ENCODE results near the gene IQCE. TPM values are rescaled to one million over a fixed set of nuclear protein-coding genes. Genes with fewer than 3 reads are reported as not detected.

The IQCE gene
- total RNA-seq, 4 donors from 2014 or later: 9.7 to 23.5 (median 15.6) TPM

DNA sequence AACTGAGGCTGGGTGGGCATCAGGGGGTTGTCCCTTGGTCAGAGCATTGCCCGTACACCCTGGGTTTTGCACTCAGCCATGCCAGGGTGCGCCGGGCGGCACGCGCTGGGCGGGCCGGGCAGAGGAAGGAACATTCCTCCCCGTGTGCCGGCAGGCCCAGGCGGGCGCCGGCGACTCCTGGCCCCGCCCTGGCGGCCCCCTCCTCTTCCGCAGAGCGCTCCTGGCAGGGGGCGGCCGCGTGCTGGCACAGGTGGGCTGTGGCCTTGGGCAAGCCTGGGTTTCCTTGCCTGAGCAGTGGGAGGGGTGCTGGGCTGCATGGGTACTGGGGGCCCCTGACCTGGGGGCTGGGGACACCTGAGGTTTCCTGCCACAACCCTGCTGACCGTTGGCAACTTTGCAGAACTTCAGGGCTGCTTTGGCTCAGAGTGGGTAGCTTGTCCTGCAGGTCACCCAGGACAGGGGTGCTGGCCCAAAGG is 35.3 kb upstream of the IQCE start:
- ATAC-seq: no peak
- no peak for TF ChIP-seq POLR2A (IDR thresholded peaks at IDR 0.05)
- TF ChIP-seq, protein P1, sequence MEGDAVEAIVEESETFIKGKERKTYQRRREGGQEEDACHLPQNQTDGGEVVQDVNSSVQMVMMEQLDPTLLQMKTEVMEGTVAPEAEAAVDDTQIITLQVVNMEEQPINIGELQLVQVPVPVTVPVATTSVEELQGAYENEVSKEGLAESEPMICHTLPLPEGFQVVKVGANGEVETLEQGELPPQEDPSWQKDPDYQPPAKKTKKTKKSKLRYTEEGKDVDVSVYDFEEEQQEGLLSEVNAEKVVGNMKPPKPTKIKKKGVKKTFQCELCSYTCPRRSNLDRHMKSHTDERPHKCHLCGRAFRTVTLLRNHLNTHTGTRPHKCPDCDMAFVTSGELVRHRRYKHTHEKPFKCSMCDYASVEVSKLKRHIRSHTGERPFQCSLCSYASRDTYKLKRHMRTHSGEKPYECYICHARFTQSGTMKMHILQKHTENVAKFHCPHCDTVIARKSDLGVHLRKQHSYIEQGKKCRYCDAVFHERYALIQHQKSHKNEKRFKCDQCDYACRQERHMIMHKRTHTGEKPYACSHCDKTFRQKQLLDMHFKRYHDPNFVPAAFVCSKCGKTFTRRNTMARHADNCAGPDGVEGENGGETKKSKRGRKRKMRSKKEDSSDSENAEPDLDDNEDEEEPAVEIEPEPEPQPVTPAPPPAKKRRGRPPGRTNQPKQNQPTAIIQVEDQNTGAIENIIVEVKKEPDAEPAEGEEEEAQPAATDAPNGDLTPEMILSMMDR (IDR thresholded peaks at IDR 0.05): no peak
- no peak for TF ChIP-seq EP300 (IDR thresholded peaks at IDR 0.05)
- TF ChIP-seq POLR2AphosphoS5 (IDR thresholded peaks at IDR 0.05): no peak
- H3K4me1 ChIP-seq: peaks cover 0 to 93% (median 30%) of the 10 kb centered on the region in 3 donors

DNA sequence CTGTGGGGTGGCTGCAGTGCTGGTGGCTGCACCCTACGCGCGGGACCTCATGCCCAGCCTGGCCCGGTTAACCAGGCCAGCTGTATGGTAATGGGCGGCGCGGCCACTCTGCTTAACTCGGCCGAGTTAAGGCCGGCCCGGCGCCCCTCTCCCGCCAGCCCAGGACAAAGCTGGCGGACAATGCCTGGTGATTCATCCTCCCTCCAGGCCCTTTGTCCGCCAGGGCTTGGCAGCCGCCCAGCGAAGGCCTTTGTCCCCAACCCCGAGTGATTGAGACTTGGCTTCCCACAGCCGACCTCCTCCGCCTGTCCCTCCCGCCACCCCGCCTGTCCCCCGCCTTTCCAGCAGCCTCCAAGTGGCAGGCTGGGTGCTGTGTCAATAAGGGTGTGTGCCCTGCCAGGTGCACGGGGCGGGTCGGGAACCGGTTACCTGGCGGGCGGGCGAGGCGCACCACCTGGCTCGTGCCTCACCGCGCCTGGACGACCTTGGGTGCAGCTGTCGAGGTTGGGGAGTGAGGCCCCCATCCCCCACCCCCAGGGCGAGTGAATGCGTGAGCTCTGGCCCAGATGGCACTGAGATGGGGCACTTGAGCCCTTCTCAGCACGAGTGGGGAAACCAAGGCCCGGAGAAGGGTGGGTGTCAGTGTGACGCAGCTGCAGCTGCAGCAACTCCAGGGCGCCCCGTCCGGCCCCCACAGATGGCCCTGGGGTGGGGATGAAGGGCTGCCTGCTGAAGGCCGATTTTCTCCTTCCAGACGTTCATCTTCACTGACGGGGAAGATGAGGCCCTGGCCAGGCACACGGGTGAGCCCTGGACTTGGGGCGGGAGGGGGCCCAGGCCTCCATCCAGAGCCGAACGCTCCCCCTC is 34.6 kb upstream of the IQCE start:
- Histone ChIP-seq H3K27ac (peak overlapping the region in 3 of 4 donors; percentile 44 to 58 (median 57)), H3K4me3 (peak overlapping the region in 1 of 2 donors; percentile 62), H3K27me3 (peaks cover 92% of the 10 kb centered on the region), H3K9me3 (no peaks in the 10 kb centered on the region), H3K36me3 (peaks cover 0 to 24% of the 10 kb centered on the region in 2 donors), H3K4me1 (peaks cover 0 to 93% (median 24%) of the 10 kb centered on the region in 3 donors)
- ATAC-seq: no peak
- no peak for TF ChIP-seq EP300 (IDR thresholded peaks at IDR 0.05)
- TF ChIP-seq POLR2A (IDR thresholded peaks at IDR 0.05): no peak
- TF ChIP-seq, protein P1 (IDR thresholded peaks at IDR 0.05): no peak
- TF ChIP-seq POLR2AphosphoS5 (IDR thresholded peaks at IDR 0.05): no peak
- WGBS, 2 donors (ENCODE audit: low coverage in 1 of 2): 100% methylated on average over 1 of the region's 51 CpGs; no CpG with 5 or more reads in 1 of the 2 donors

More for the DNA sequence above, 35.3 kb upstream of the IQCE start:
- Histone ChIP-seq H3K27ac (peak overlapping the region in 3 of 4 donors; percentile 44 to 58 (median 57)), H3K9me3 (no peaks in the 10 kb centered on the region), H3K36me3 (peaks cover 0 to 24% of the 10 kb centered on the region in 2 donors), H3K27me3 (peaks cover 92% of the 10 kb centered on the region), H3K4me3 (peak overlapping the region in 1 of 2 donors; percentile 62)
- no CpG with 5 or more reads among the region's 22 CpGs for WGBS, 2 donors (ENCODE audit: low coverage in 1 of 2)

GRCh38 chr7:2524808-2525657 is 33.7 kb upstream of the IQCE start:
- H3K27ac ChIP-seq: peak overlapping the region in 1 of 4 donors; percentile 57
- TF ChIP-seq, protein P1 (IDR thresholded peaks at IDR 0.05): no peak
- TF ChIP-seq EP300 (IDR thresholded peaks at IDR 0.05) (no peak), POLR2A (IDR thresholded peaks at IDR 0.05) (no peak), POLR2AphosphoS5 (IDR thresholded peaks at IDR 0.05) (no peak)
- peaks cover 0 to 24% of the 10 kb centered on the region in 2 donors for H3K36me3 ChIP-seq
- no peak overlapping the region for H3K4me3 ChIP-seq
- no peaks in the 10 kb centered on the region for H3K9me3 ChIP-seq
- peaks cover 0 to 98% (median 32%) of the 10 kb centered on the region in 3 donors for H3K4me1 ChIP-seq
- peaks cover 98% of the 10 kb centered on the region for H3K27me3 ChIP-seq
- no peak for ATAC-seq
- WGBS, 2 donors (ENCODE audit: low coverage in 1 of 2): no CpG with 5 or more reads among the region's 53 CpGs

DNA sequence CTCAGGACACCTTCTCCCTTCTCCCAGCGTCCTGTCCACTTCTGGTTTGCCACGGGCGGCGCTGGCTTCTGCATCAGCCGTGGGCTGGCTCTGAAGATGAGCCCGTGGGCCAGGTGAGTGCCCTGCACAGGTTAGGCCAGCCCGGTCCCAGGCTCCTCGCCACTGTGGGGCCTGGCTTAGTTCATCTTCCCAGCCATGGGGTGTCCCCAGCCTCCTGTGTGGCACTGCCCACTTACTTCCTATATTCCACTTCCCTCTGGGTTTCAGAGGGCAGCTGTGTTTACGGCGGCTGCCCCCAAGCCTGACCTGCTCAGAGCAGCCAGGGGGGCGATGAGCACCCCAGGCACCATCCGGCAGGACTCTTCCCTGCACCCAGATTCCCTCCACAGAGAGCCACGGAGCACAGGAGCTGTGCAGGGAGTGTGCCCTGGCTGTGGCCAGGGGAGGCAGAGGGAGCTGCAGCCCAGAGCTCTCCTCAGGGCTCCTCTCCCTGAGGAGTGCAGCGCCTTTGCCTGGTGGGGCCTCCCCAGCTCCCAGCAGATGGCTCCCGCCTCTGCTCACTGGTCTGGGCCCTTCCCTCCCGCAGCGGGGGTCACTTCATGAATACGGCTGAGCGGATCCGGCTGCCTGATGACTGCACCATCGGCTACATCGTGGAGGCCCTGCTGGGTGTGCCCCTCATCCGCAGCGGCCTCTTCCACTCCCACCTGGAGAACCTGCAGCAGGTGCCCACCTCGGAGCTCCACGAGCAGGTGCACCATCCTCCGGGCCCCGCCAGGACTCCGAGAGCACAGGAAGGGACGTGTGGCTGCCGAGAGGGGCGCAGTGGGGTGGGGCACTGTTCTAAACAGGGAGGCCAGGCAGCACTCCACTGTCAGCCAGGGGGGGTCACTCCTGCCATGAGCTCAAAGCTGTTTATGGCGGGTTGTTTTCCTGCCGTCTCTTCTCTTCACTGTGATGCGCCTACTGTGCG is 32.8 kb upstream of the IQCE start:
- 79% methylated on average over 10 of the region's 36 CpGs; no CpG with 5 or more reads in 1 of the 2 donors for WGBS, 2 donors (ENCODE audit: low coverage in 1 of 2)
- H3K36me3 ChIP-seq: peaks cover 0 to 24% of the 10 kb centered on the region in 2 donors
- H3K9me3 ChIP-seq: no peaks in the 10 kb centered on the region
- H3K27me3 ChIP-seq: peaks cover 98% of the 10 kb centered on the region
- peaks cover 0 to 98% (median 34%) of the 10 kb centered on the region in 3 donors for H3K4me1 ChIP-seq
- H3K27ac ChIP-seq: peak overlapping the region in 1 of 4 donors; percentile 5
- H3K4me3 ChIP-seq: no peak overlapping the region
- no peak for ATAC-seq
- TF ChIP-seq POLR2A (IDR thresholded peaks at IDR 0.05) (no peak), EP300 (IDR thresholded peaks at IDR 0.05) (no peak)
- TF ChIP-seq, protein P1 (IDR thresholded peaks at IDR 0.05): no peak

All from gastroesophageal sphincter (tissue), 4 donors.